Prostate gland (tissue), 2 donors: ENCODE data around the gene CSRP1.

Source experiments
- CTCF ChIP-seq, 4 experiments: fragments of 200-600 bp in 2 of 4; fragments of 450-650 bp in 2 of 4; sonication (generic) in 2 of 4; IDR thresholded peaks; 1 replicate in 3 of 4; 2 replicates in 1 of 4; pipeline ENCODE4 v1.5.1; 2016 to 2019; ENCODE audit warnings: antibody characterized with exemption in 4 of 4, mild to moderate bottlenecking in 2 of 4, moderate library complexity in 2 of 4
- POLR2A ChIP-seq: fragments of 450-650 bp; IDR thresholded peaks from one replicate; pipeline ENCODE4 v1.6.1; 2016; ENCODE audit warnings: antibody characterized with exemption, mild to moderate bottlenecking
- POLR2AphosphoS5 ChIP-seq: sonication (generic); formaldehyde crosslinking; IDR thresholded peaks from one replicate; pipeline ENCODE4 v1.6.1; 2017; ENCODE audit warnings: antibody characterized with exemption

- TF ChIP-seq CTCF (IDR thresholded peaks at IDR 0.05) (no peak), POLR2AphosphoS5 (no peak), POLR2A (no peak)
Observed at GRCh38 chr1:201454608-201455007, 52.3 kb downstream of the CSRP1 start.
